Activated naive CD4-positive, alpha-beta T cell treated with anti-CD3 and anti-CD28 coated beads, Interleukin-2, amount 50 U/mL, for 24 hours (primary cell): Measurements from ENCODE around the gene HERC3.
A peak's percentile ranks its signal among the peaks of the same experiment; 100 is the strongest.

ENCODE experiments used
- H3K27ac Mint-ChIP-seq: one replicate; pipeline ENCODE4 v1.8.0; 2021; ENCODE audit warnings: mild to moderate bottlenecking, mixed read lengths
- H3K27me3 Mint-ChIP-seq: one replicate; pipeline ENCODE4 v1.8.0; 2021; ENCODE audit warnings: mixed read lengths
- H3K36me3 Mint-ChIP-seq: one replicate; pipeline ENCODE4 v1.8.0; 2021; ENCODE audit warnings: mixed read lengths
- H3K4me1 Mint-ChIP-seq: one replicate; pipeline ENCODE4 v1.8.0; 2021; ENCODE audit warnings: mixed read lengths
- H3K4me3 Mint-ChIP-seq: one replicate; pipeline ENCODE4 v1.8.0; 2021; ENCODE audit warnings: mild to moderate bottlenecking, mixed read lengths
- H3K9me3 Mint-ChIP-seq: one replicate; pipeline ENCODE4 v1.8.0; 2021; ENCODE audit warnings: mixed read lengths

The HERC3 gene

DNA sequence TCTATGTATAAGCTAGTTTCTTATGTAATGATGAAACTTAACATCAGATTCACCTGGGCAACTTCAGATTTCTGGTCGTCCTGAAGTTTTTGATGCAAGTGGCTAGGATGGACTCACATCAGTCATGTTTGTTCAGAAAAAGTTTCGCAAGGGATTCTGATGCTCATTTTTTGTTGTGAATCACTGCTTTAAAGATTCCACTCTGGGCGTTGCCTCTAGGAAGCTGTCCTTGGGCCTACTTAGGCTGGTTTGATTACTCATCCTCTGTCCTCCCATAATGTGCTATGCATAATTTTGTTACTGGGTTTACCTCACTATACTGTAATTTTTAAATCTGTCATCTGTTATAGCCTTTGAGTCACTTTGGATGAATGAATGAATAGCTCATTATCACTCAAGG is 30.8 kb downstream of the HERC3 start:
- Mint-ChIP-seq H3K4me3 (no peak overlapping the region), H3K9me3 (peaks cover 13% of the 10 kb centered on the region), H3K27ac (no peak overlapping the region), H3K27me3 (no peaks in the 10 kb centered on the region), H3K4me1 (peaks cover 69% of the 10 kb centered on the region), H3K36me3 (peaks cover 40% of the 10 kb centered on the region)

DNA sequence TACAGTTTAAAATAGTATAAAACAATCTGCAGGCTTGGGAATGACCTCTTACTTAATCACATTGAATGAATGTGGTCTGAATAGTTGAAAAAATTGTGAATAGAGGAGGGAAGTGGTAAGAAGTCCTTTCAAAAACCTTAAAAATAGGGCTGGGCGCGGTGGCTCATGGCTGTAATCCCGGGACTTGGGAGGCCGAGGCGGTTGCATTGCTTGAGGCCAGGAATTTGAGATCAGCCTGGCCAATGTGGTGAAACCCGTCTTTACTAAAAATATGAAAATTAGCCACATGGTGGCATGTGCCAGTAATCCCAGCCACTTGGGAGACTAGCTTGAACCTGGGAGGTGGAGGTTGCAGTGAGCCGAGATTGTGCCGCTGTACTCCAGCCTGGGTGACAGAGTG is 36.5 kb downstream of the HERC3 start:
- H3K36me3 Mint-ChIP-seq: peaks cover 37% of the 10 kb centered on the region
- H3K9me3 Mint-ChIP-seq: peaks cover 19% of the 10 kb centered on the region
- no peak overlapping the region for H3K4me3 Mint-ChIP-seq
- H3K4me1 Mint-ChIP-seq: peaks cover 69% of the 10 kb centered on the region
- H3K27me3 Mint-ChIP-seq: no peaks in the 10 kb centered on the region
- H3K27ac Mint-ChIP-seq: peak overlapping the region; percentile 31

GRCh38 chr4:88629826-88630225 is 37.5 kb downstream of the HERC3 start:
- H3K4me3 Mint-ChIP-seq: no peak overlapping the region
- peaks cover 65% of the 10 kb centered on the region for H3K4me1 Mint-ChIP-seq
- H3K27me3 Mint-ChIP-seq: no peaks in the 10 kb centered on the region
- H3K9me3 Mint-ChIP-seq: peaks cover 14% of the 10 kb centered on the region
- peaks cover 28% of the 10 kb centered on the region for H3K36me3 Mint-ChIP-seq
- no peak overlapping the region for H3K27ac Mint-ChIP-seq

- peaks cover 29% of the 10 kb centered on the region for H3K36me3 Mint-ChIP-seq
- H3K9me3 Mint-ChIP-seq: peaks cover 11% of the 10 kb centered on the region
- H3K4me1 Mint-ChIP-seq: peaks cover 64% of the 10 kb centered on the region
- H3K27ac Mint-ChIP-seq: no peak overlapping the region
- no peaks in the 10 kb centered on the region for H3K27me3 Mint-ChIP-seq
- no peak overlapping the region for H3K4me3 Mint-ChIP-seq
Measured at GRCh38 chr4:88630756-88631155, 38.5 kb downstream of the HERC3 start.

DNA sequence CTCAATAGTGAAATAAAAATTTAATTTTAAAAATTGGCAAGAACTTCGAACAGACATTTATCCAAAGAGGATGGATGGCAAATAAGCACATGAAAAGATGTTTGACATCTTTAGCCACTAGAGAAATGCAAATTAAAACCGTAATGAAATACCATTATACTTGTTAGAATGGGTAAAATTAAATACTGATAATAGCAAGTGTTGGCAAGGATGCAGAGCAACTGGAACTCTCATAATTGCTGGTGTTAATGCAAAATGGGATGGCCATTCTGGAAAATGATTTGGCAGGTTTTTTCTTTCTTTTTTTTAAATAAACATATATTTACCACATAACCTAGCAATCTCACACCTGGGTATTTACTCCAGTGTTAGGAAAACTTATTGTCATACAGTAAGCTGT is 51.7 kb downstream of the HERC3 start:
- Mint-ChIP-seq H3K27me3 (no peaks in the 10 kb centered on the region), H3K4me1 (peaks cover 70% of the 10 kb centered on the region), H3K36me3 (peaks cover 9% of the 10 kb centered on the region), H3K9me3 (no peaks in the 10 kb centered on the region), H3K4me3 (no peak overlapping the region), H3K27ac (no peak overlapping the region)

GRCh38 chr4:88645994-88646393 is 53.7 kb downstream of the HERC3 start:
- Mint-ChIP-seq H3K4me3 (no peak overlapping the region), H3K4me1 (peaks cover 77% of the 10 kb centered on the region), H3K36me3 (peaks cover 12% of the 10 kb centered on the region), H3K27ac (no peak overlapping the region), H3K27me3 (no peaks in the 10 kb centered on the region), H3K9me3 (no peaks in the 10 kb centered on the region)

- Mint-ChIP-seq H3K4me3 (no peak overlapping the region), H3K36me3 (peaks cover 12% of the 10 kb centered on the region), H3K27me3 (no peaks in the 10 kb centered on the region), H3K27ac (peak overlapping the region; percentile 18), H3K9me3 (no peaks in the 10 kb centered on the region), H3K4me1 (peaks cover 77% of the 10 kb centered on the region)
Measured at GRCh38 chr4:88646528-88647280, 54.4 kb downstream of the HERC3 start.

- peak overlapping the region; percentile 31 for H3K27ac Mint-ChIP-seq
- H3K4me3 Mint-ChIP-seq: no peak overlapping the region
- H3K36me3 Mint-ChIP-seq: peaks cover 8% of the 10 kb centered on the region
- no peaks in the 10 kb centered on the region for H3K9me3 Mint-ChIP-seq
- H3K27me3 Mint-ChIP-seq: no peaks in the 10 kb centered on the region
- H3K4me1 Mint-ChIP-seq: peaks cover 85% of the 10 kb centered on the region
Measured at GRCh38 chr4:88649716-88650115, 57.4 kb downstream of the HERC3 start.

GRCh38 chr4:88653371-88653946 is 61.2 kb downstream of the HERC3 start:
- Mint-ChIP-seq H3K4me3 (peak overlapping the region; percentile 6), H3K27ac (peak overlapping the region; percentile 81), H3K9me3 (no peaks in the 10 kb centered on the region), H3K27me3 (no peaks in the 10 kb centered on the region), H3K36me3 (peaks cover 15% of the 10 kb centered on the region), H3K4me1 (peaks cover 56% of the 10 kb centered on the region)

GRCh38 chr4:88655226-88655625 is 62.9 kb downstream of the HERC3 start:
- Mint-ChIP-seq H3K36me3 (peaks cover 14% of the 10 kb centered on the region), H3K9me3 (no peaks in the 10 kb centered on the region), H3K27ac (peak overlapping the region; percentile 43), H3K4me1 (peaks cover 54% of the 10 kb centered on the region), H3K27me3 (no peaks in the 10 kb centered on the region), H3K4me3 (no peak overlapping the region)

DNA sequence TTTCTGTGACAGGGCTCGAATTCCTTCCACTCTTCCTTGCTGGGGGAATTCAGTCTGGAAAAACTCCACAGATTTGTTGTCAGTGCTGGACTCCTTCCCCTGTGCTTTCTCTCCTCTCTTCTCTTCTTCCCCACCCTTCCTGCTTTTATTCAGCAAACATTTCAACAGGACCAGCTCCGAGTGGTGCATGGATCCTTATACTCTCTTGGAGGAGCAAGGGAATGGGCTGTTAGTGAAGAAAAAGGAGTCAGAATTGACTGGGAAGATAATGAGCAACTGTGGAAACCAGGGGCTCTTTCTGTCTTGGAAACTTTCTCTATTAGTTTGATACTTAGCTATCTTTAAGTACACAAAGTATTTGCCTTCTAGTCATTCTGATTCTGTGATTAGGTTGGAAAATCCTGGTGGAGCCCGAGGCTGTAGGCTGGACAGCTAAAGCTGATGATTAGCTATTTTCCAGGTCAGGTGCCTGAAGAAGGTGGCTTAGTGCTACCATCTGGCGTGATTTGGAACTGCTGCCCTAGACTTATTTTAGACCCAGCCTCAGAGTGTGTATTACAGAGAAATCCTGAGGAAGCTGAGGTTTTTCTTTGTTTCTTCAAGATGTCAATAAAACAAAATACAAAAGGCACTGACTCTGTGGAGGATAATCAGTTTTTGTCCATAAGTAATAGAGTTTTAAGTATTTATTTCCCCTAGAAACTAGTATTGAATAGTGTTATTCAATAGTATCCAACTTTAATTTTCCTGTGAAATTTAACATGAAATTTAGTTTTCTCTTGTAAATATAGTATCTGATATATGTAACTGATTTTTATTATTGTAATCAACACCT is 67.0 kb downstream of the HERC3 start:
- no peak overlapping the region for H3K27ac Mint-ChIP-seq
- H3K9me3 Mint-ChIP-seq: no peaks in the 10 kb centered on the region
- peaks cover 22% of the 10 kb centered on the region for H3K4me1 Mint-ChIP-seq
- H3K4me3 Mint-ChIP-seq: no peak overlapping the region
- peaks cover 15% of the 10 kb centered on the region for H3K36me3 Mint-ChIP-seq
- no peaks in the 10 kb centered on the region for H3K27me3 Mint-ChIP-seq

DNA sequence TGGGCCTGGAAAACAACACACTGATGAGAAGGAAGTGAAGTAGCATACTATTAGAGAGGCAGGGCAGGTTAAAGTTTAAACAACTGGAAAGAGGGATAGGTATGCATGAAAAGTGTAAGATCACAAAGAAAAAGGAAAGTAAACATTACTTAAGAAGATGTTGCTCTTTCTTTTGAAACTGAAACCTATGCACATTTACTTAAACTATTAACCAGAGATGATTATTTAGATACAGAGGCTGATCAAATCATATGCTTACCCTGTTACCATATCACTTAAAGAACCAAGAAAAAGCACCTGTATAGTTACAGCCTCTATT is 67.6 kb downstream of the HERC3 start:
- Mint-ChIP-seq H3K4me1 (peaks cover 22% of the 10 kb centered on the region), H3K27me3 (no peaks in the 10 kb centered on the region), H3K27ac (no peak overlapping the region), H3K36me3 (peaks cover 16% of the 10 kb centered on the region), H3K4me3 (no peak overlapping the region), H3K9me3 (no peaks in the 10 kb centered on the region)

DNA sequence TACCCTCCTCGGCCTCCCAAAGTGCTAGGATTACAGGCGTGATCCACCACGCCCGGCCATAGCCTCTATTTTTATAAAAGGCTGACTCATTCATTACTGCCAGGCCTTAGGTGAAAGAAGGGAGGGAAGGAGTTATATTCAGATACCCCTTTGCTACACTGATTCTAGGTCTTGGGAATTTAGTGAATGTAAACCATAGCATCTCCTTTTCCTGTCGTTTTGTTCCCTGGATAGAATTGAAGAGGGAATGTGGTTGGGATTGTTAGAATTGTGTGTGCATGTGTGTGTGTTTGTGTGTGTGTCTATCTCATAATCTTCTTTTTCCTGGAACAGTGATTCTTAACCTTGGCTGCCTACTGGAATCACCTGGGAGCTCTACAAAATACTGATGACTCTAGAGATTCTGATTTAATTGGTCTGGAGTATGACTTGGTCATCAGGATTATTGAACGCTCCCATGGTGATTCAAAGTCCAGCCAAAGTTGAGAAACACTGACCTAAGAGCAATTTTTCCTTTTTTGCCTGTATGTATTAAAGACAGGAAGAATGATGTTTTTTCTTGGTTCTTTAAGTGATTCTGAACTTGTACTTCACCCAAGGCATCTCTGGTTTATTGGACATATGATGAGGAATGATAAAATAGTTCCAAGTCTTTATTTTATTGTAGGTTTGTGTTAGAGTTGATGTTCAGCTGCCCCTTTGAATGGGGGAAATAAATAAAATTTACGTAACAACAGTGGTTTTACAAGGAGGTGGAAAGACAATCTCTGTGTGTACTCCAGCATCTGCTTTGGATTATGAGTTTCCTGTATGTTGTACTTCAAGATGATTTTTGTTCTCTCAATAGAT is 68.4 kb downstream of the HERC3 start:
- no peak overlapping the region for H3K27ac Mint-ChIP-seq
- H3K4me3 Mint-ChIP-seq: no peak overlapping the region
- H3K36me3 Mint-ChIP-seq: peaks cover 15% of the 10 kb centered on the region
- no peaks in the 10 kb centered on the region for H3K27me3 Mint-ChIP-seq
- H3K9me3 Mint-ChIP-seq: no peaks in the 10 kb centered on the region
- H3K4me1 Mint-ChIP-seq: peaks cover 22% of the 10 kb centered on the region

- Mint-ChIP-seq H3K4me1 (peaks cover 17% of the 10 kb centered on the region), H3K9me3 (no peaks in the 10 kb centered on the region), H3K27me3 (no peaks in the 10 kb centered on the region), H3K27ac (no peak overlapping the region), H3K36me3 (peaks cover 8% of the 10 kb centered on the region), H3K4me3 (no peak overlapping the region)
Measured at GRCh38 chr4:88661739-88662138, 69.5 kb downstream of the HERC3 start.

- no peaks in the 10 kb centered on the region for H3K9me3 Mint-ChIP-seq
- H3K27me3 Mint-ChIP-seq: no peaks in the 10 kb centered on the region
- no peak overlapping the region for H3K4me3 Mint-ChIP-seq
- no peak overlapping the region for H3K27ac Mint-ChIP-seq
- peaks cover 2% of the 10 kb centered on the region for H3K36me3 Mint-ChIP-seq
- peaks cover 14% of the 10 kb centered on the region for H3K4me1 Mint-ChIP-seq
Measured at GRCh38 chr4:88672987-88673386, 80.7 kb downstream of the HERC3 start.
